ENCODE measurements around the gene ROPN1L. TPM values are rescaled to one million over a fixed set of nuclear protein-coding genes. Genes with fewer than 3 reads are reported as not detected.

Gene ROPN1L
- polyA plus RNA-seq, 1 experiment: 0.54 TPM

- POLR2A ChIA-PET: no interaction called here
- Histone ChIP-seq H3K27me3 (ENCODE audit: control insufficient read depth, insufficient read depth, low read length) (no peaks in the 10 kb centered on the region), H3K4me3 (ENCODE audit: low read depth, low read length) (no peak overlapping the region), H3K36me3 (ENCODE audit: control insufficient read depth, insufficient read depth, low read length) (no peaks in the 10 kb centered on the region)
- no peak for TF ChIP-seq CTCF (IDR thresholded peaks at IDR 0.05; ENCODE audit: insufficient read depth, low read depth, low read length)
- CTCF ChIA-PET: no interaction called here
- DNase-seq (ENCODE audit: low read depth): no peak
Measured at GRCh38 chr5:10482791-10483530, 41.3 kb downstream of the ROPN1L start.

- DNase-seq (ENCODE audit: low read depth): no peak
- ChIA-PET CTCF (no interaction called here), POLR2A (no interaction called here)
- Histone ChIP-seq H3K4me3 (ENCODE audit: low read depth, low read length) (no peak overlapping the region), H3K27me3 (ENCODE audit: control insufficient read depth, insufficient read depth, low read length) (no peaks in the 10 kb centered on the region), H3K36me3 (ENCODE audit: control insufficient read depth, insufficient read depth, low read length) (no peaks in the 10 kb centered on the region)
- no peak for TF ChIP-seq CTCF (IDR thresholded peaks at IDR 0.05; ENCODE audit: insufficient read depth, low read depth, low read length)
Measured at GRCh38 chr5:10484774-10485141, 43.1 kb downstream of the ROPN1L start.

GRCh38 chr5:10485142-10485795 is 43.6 kb downstream of the ROPN1L start:
- ChIA-PET POLR2A (no interaction called here), CTCF (no interaction called here)
- TF ChIP-seq CTCF (IDR thresholded peaks at IDR 0.05; ENCODE audit: insufficient read depth, low read depth, low read length): no peak
- DNase-seq (ENCODE audit: low read depth): no peak
- H3K27me3 ChIP-seq (ENCODE audit: control insufficient read depth, insufficient read depth, low read length): no peaks in the 10 kb centered on the region
- H3K36me3 ChIP-seq (ENCODE audit: control insufficient read depth, insufficient read depth, low read length): no peaks in the 10 kb centered on the region
- no peak overlapping the region for H3K4me3 ChIP-seq (ENCODE audit: low read depth, low read length)

GRCh38 chr5:10485897-10486296 is 44.2 kb downstream of the ROPN1L start:
- Histone ChIP-seq H3K27me3 (ENCODE audit: control insufficient read depth, insufficient read depth, low read length) (no peaks in the 10 kb centered on the region), H3K36me3 (ENCODE audit: control insufficient read depth, insufficient read depth, low read length) (no peaks in the 10 kb centered on the region), H3K4me3 (ENCODE audit: low read depth, low read length) (no peak overlapping the region)
- TF ChIP-seq CTCF (IDR thresholded peaks at IDR 0.05; ENCODE audit: insufficient read depth, low read depth, low read length): no peak
- ChIA-PET CTCF (no interaction called here), POLR2A (interaction anchor here (0.6 kb wide), 1 partner anchor 17 kb away, joined by 6 read pairs; no protein-coding TSS in a partner anchor)
- DNase-seq (ENCODE audit: low read depth): no peak

- CTCF ChIA-PET: no interaction called here
- Histone ChIP-seq H3K27me3 (ENCODE audit: control insufficient read depth, insufficient read depth, low read length) (peaks cover 1% of the 10 kb centered on the region), H3K36me3 (ENCODE audit: control insufficient read depth, insufficient read depth, low read length) (no peaks in the 10 kb centered on the region), H3K4me3 (ENCODE audit: low read depth, low read length) (no peak overlapping the region)
- no peak for DNase-seq (ENCODE audit: low read depth)
- TF ChIP-seq CTCF (IDR thresholded peaks at IDR 0.05; ENCODE audit: insufficient read depth, low read depth, low read length): no peak
- POLR2A ChIA-PET: no interaction called here
Measured at GRCh38 chr5:10486511-10487344, 45.0 kb downstream of the ROPN1L start.

Measured in BJ (cell line).